Measurements from ENCODE around the gene LEP. TPM values are rescaled to one million over a fixed set of nuclear protein-coding genes. Genes with fewer than 3 reads are reported as not detected.

Gene LEP
- total RNA-seq, 1 experiment from 2014 or later: not detected

- no peak for TF ChIP-seq ZNF532 (CRISPR knock-in tag; IDR thresholded peaks at IDR 0.05; ENCODE audit: borderline replicate concordance)
- no peak for TF ChIP-seq USF1 (CRISPR knock-in tag; IDR thresholded peaks at IDR 0.05)
- no peak for TF ChIP-seq OVOL2 (CRISPR knock-in tag; IDR thresholded peaks at IDR 0.05; ENCODE audit: borderline replicate concordance)
- no peak for TF ChIP-seq ZNF317 (CRISPR knock-in tag; IDR thresholded peaks at IDR 0.05; ENCODE audit: borderline replicate concordance, low read depth)
- no peak for TF ChIP-seq NR2C2 (CRISPR knock-in tag; IDR thresholded peaks at IDR 0.05)
- no peak for TF ChIP-seq ZNF425 (CRISPR knock-in tag; conservative IDR thresholded peaks at IDR 0.05)
- TF ChIP-seq IRF2 (CRISPR knock-in tag; IDR thresholded peaks at IDR 0.05; ENCODE audit: borderline replicate concordance, low read depth): no peak
- TF ChIP-seq ARID4B (CRISPR knock-in tag; IDR thresholded peaks at IDR 0.05; ENCODE audit: borderline replicate concordance): no peak
- TF ChIP-seq FOXJ3 (CRISPR knock-in tag; IDR thresholded peaks at IDR 0.05; ENCODE audit: borderline replicate concordance): no peak
Measured at GRCh38 chr7:128211626-128212025, 29.5 kb upstream of the LEP start (continued).

- no peak for DNase-seq (ENCODE audit: low spot score)
- H3K27ac Mint-ChIP-seq: no peak overlapping the region
- ChIA-PET POLR2A (no interaction called here), CTCF (no interaction called here)
- H3K9me3 Mint-ChIP-seq: 0 out of 2 replicates have a peak, but pooled peaks cover 3% of the 10 kb centered on the region
- no peak for ATAC-seq
- H3K27me3 Mint-ChIP-seq (ENCODE audit: low read depth): peaks cover 25% of the 10 kb centered on the region
- TF ChIP-seq E2F4 (CRISPR knock-in tag; IDR thresholded peaks at IDR 0.05; ENCODE audit: borderline replicate concordance, low read depth) (no peak), IRF2 (CRISPR knock-in tag; IDR thresholded peaks at IDR 0.05; ENCODE audit: borderline replicate concordance, low read depth) (no peak), ZNF425 (CRISPR knock-in tag; conservative IDR thresholded peaks at IDR 0.05) (no peak), AFF4 (CRISPR knock-in tag; IDR thresholded peaks at IDR 0.05; ENCODE audit: borderline replicate concordance) (no peak), ZNF121 (CRISPR knock-in tag; IDR thresholded peaks at IDR 0.05) (no peak), GRHL2 (CRISPR knock-in tag; IDR thresholded peaks at IDR 0.05; ENCODE audit: insufficient replicate concordance, severe bottlenecking) (no peak)
- H3K4me3 Mint-ChIP-seq: no peak overlapping the region
- no peaks in the 10 kb centered on the region for H3K36me3 Mint-ChIP-seq
- peaks cover 25% of the 10 kb centered on the region for H3K4me1 Mint-ChIP-seq
Measured at GRCh38 chr7:128214463-128214862, 26.6 kb upstream of the LEP start.

All from WTC11 (cell line).